ENCODE results near the gene ATRNL1.

- TF ChIP-seq CTCF (IDR thresholded peaks at IDR 0.05): peak in 1 of 2 donors; percentile 24
- TF ChIP-seq POLR2A (IDR thresholded peaks at IDR 0.05): no peak
- no peak for TF ChIP-seq EP300 (IDR thresholded peaks at IDR 0.05)
Observed at GRCh38 chr10:115129752-115130151, 36.6 kb downstream of the ATRNL1 start.

Measured in suprapubic skin (tissue), 3 donors.